Motor neuron (in vitro differentiated cells): ENCODE results near the gene APOBEC3B. TPM values are rescaled to one million over a fixed set of nuclear protein-coding genes. Genes with fewer than 3 reads are reported as not detected.

ENCODE experiments used
- ATAC-seq, 8 experiments: fragments of 200-7000 bp; cut with Tn5 transposase; replicated peaks in 6 of 8; 2 replicates each; pipeline ENCODE4 v1.8.0; 2021; ENCODE audit warnings: mild to moderate bottlenecking in 8 of 8, moderate library complexity in 8 of 8
- H3K27ac ChIP-seq, 2 donors: fragments of 250-450 bp; sonication (Bioruptor Pico); 2 replicates each; pipeline ENCODE4 v1.9.0; 2021; ENCODE audit warnings: antibody characterized with exemption in 2 of 2, mild to moderate bottlenecking in 2 of 2, moderate library complexity in 1 of 2
- H3K4me1 ChIP-seq, 2 donors: fragments of 250-450 bp; sonication (Bioruptor Pico); replicated peaks in 1 of 2; 2 replicates each; pipeline ENCODE4 v1.6.1; 2021; ENCODE audit warnings: antibody characterized with exemption in 2 of 2, mild to moderate bottlenecking in 2 of 2, moderate library complexity in 1 of 2
- H3K4me3 ChIP-seq, 5 donors: fragments of 250-450 bp; sonication (Bioruptor Pico); 2 replicates each; pipeline ENCODE4 v1.9.0; 2021; ENCODE audit warnings: antibody characterized with exemption in 5 of 5, mild to moderate bottlenecking in 5 of 5, moderate library complexity in 4 of 5
- WGBS, 10 experiments: fragments of 450-650 bp; shearing (Covaris generic); methylation state at CpG; one replicate each; pipeline ENCODE4 v1.0.0; 2022; 5-methylcytosine and 5-hydroxymethylcytosine counted together
- in situ Hi-C, 9 experiments: fragments of 400-800 bp; cut with MboI; loops; one replicate each; pipeline ENCODE4 v1.15.0; 2021; ENCODE audit warnings: low sequenced_read_pairs in 9 of 9, low pct_unique_long_range_greater_than_20kb in 2 of 9; ENCODE audit not compliant: unreplicated experiment in 9 of 9
- total RNA-seq, 8 experiments: library from RNA; unstranded; fragments of 300-600 nt; gene quantifications; 2 replicates each; pipeline versions ENCODE4 v1.2.3 to v1.2.4, GENCODE V29; 2022

The APOBEC3B gene
- 10 to 100 TPM in 1 of 8 experiments, 1 to 10 TPM in 3, under 1 TPM in 4; 0.32 to 15.3 (median 1.1) TPM for total RNA-seq

GRCh38 chr22:38981992-38982927 lies at the start of gene APOBEC3B:
APOBEC3B (plus strand) TSS chr22:38982347; CDS start chr22:38982454, 107 bp downstream.
- peak; percentile 91 to 99 (median 94) for ATAC-seq
- Histone ChIP-seq H3K4me1 (peaks cover 2 to 13% of the 10 kb centered on the region in 2 donors), H3K4me3 (peak within 1 kb of the TSS in 1 of 5 donors; percentile 1), H3K27ac (peak within 1 kb of the TSS in 1 of 2 donors; percentile 46)
- in situ Hi-C loops = no loop called here
- 30 to 80% (median 40%) methylated on average over 1 to 3 of the region's 16 CpGs; no CpG with 5 or more reads in 5 of the 10 experiments for WGBS, 10 experiments

- 0 to 100% (median 67%) methylated on average over 1 to 7 of the region's 8 CpGs; no CpG with 5 or more reads in 1 of the 10 experiments for WGBS, 10 experiments
- ATAC-seq = no peak
- H3K27ac ChIP-seq = no peak overlapping the region
- H3K4me3 ChIP-seq = no peak overlapping the region
- H3K4me1 ChIP-seq = no peaks in the 10 kb centered on the region
- in situ Hi-C loops = no loop called here
Measured at GRCh38 chr22:38935023-38935422, 47.1 kb upstream of the APOBEC3B start.

GRCh38 chr22:38935616-38936015 lies 46.5 kb upstream of the APOBEC3B start:
- Histone ChIP-seq H3K27ac (no peak overlapping the region), H3K4me1 (no peaks in the 10 kb centered on the region), H3K4me3 (no peak overlapping the region)
- in situ Hi-C loops = no loop called here
- no peak for ATAC-seq
- 50 to 93% (median 86%) methylated on average over 2 to 13 of the region's 13 CpGs; no CpG with 5 or more reads in 2 of the 10 experiments for WGBS, 10 experiments

GRCh38 chr22:38936562-38936961 lies 45.6 kb upstream of the APOBEC3B start:
- Histone ChIP-seq H3K27ac (no peak overlapping the region), H3K4me3 (no peak overlapping the region), H3K4me1 (no peaks in the 10 kb centered on the region)
- WGBS, 10 experiments = 40 to 100% (median 84%) methylated on average over 1 to 14 of the region's 17 CpGs; no CpG with 5 or more reads in 4 of the 10 experiments
- in situ Hi-C loops = no loop called here
- ATAC-seq = no peak

GRCh38 chr22:38937036-38937435 lies 45.1 kb upstream of the APOBEC3B start:
- no peak for ATAC-seq
- Histone ChIP-seq H3K4me1 (no peaks in the 10 kb centered on the region), H3K27ac (no peak overlapping the region), H3K4me3 (no peak overlapping the region)
- 20 to 92% methylated on average over 2 of the region's 4 CpGs; no CpG with 5 or more reads in 8 of the 10 experiments for WGBS, 10 experiments
- in situ Hi-C loops = no loop called here

- Histone ChIP-seq H3K4me3 (no peak overlapping the region), H3K4me1 (no peaks in the 10 kb centered on the region), H3K27ac (no peak overlapping the region)
- in situ Hi-C loops = no loop called here
- WGBS, 10 experiments = 40 to 85% (median 61%) methylated on average over 1 to 8 of the region's 12 CpGs; no CpG with 5 or more reads in 6 of the 10 experiments
- no peak for ATAC-seq
Measured at GRCh38 chr22:38937541-38937940, 44.6 kb upstream of the APOBEC3B start.

- no peak overlapping the region for H3K4me3 ChIP-seq
- no peak for ATAC-seq
- no peaks in the 10 kb centered on the region for H3K4me1 ChIP-seq
- in situ Hi-C loops = no loop called here
- WGBS, 10 experiments = 20 to 91% (median 78%) methylated on average over 1 to 8 of the region's 11 CpGs; no CpG with 5 or more reads in 2 of the 10 experiments
- H3K27ac ChIP-seq = no peak overlapping the region
Measured at GRCh38 chr22:38938221-38938620, 43.9 kb upstream of the APOBEC3B start.

DNA sequence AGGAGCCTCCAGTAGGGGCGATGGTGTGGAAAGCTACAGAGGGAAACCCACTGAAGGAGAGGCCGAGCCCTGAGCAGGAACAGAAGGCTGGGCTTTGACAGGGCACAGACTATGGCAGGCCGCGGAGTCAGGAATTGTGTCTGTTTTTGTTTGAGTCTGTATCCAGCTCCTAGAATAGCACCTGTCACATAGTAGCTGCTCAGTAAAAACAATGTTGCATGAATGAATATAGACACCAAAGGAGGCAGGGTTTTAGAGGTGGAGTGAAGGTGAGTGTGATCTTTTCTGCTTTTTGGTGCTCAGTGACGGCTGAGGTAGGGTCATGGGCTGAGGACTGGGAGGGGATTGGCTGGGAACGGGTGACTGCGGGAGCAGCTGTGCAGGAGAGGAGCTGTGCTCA lies 43.2 kb upstream of the APOBEC3B start:
- in situ Hi-C loops = no loop called here
- WGBS, 10 experiments = 42 to 92% (median 77%) methylated on average over 3 to 6 of the region's 7 CpGs; no CpG with 5 or more reads in 4 of the 10 experiments

GRCh38 chr22:38940811-38941384 lies 41.2 kb upstream of the APOBEC3B start:
- ATAC-seq = peak in 2 of 8 experiments; percentile 56 to 86
- Histone ChIP-seq H3K4me3 (no peak overlapping the region), H3K4me1 (no peaks in the 10 kb centered on the region), H3K27ac (no peak overlapping the region)
- in situ Hi-C loops = no loop called here
- 0 to 94% (median 89%) methylated on average over 1 to 6 of the region's 6 CpGs; no CpG with 5 or more reads in 3 of the 10 experiments for WGBS, 10 experiments

More for the DNA sequence above, 43.2 kb upstream of the APOBEC3B start:
- Histone ChIP-seq H3K4me3 (no peak overlapping the region), H3K27ac (no peak overlapping the region), H3K4me1 (no peaks in the 10 kb centered on the region)
- no peak for ATAC-seq

DNA sequence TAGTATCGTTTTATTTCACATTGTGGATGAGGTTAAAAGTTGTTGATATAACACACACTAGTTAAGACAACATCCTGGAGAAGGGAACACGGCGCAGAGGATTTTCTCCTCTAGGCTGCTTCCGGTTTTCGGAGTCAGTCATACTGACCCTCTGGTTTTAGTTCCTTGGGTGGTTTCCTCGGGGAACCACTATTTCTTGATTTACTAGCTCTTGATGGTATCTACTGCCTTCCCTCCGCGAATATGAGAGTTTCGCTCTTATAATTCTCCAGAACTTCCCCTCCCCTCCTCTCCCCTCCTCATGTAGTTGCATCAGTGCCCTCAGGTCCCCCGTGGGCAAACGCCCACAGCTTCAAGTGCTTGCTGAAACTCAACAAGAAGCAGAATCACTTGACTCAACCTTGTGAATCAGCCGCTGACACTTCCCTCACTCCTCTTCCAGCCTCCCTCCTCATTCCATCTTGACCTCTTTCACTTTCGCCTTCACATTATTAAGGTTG lies 40.6 kb upstream of the APOBEC3B start:
- ATAC-seq = no peak
- in situ Hi-C loops = no loop called here
- WGBS, 10 experiments = 33 to 100% (median 81%) methylated on average over 1 to 8 of the region's 13 CpGs; no CpG with 5 or more reads in 1 of the 10 experiments
- no peaks in the 10 kb centered on the region for H3K4me1 ChIP-seq
- no peak overlapping the region for H3K4me3 ChIP-seq
- H3K27ac ChIP-seq = no peak overlapping the region

DNA sequence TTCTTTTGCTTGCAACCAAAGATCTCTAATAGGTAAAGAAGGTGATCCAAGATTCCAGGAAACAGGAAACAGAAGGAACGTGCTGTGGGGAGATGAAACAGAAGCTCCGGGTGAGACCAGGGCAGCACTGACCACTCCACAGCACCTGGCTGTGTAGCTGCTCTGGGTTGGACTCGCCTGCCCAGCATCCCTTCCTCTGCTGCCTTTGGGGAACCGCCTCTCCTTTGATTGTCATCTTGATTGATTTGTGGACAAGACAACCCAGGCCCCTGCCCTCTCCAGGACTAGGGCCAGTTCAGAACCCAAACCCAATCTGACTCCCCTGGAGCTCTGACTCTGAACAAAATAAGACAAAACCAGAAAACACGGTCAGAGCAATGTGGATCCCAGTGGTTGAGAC lies 39.4 kb upstream of the APOBEC3B start:
- in situ Hi-C loops = no loop called here
- no peak for ATAC-seq
- Histone ChIP-seq H3K4me3 (no peak overlapping the region), H3K4me1 (no peaks in the 10 kb centered on the region), H3K27ac (no peak overlapping the region)
- WGBS, 10 experiments = 17 to 100% (median 82%) methylated on average over 1 to 3 of the region's 5 CpGs; no CpG with 5 or more reads in 4 of the 10 experiments

GRCh38 chr22:38943201-38943600 lies 38.9 kb upstream of the APOBEC3B start:
- in situ Hi-C loops = no loop called here
- no peak for ATAC-seq
- Histone ChIP-seq H3K4me1 (no peaks in the 10 kb centered on the region), H3K27ac (no peak overlapping the region), H3K4me3 (no peak overlapping the region)
- WGBS, 10 experiments = 0 to 100% (median 73%) methylated on average over 1 to 7 of the region's 9 CpGs; no CpG with 5 or more reads in 3 of the 10 experiments

DNA sequence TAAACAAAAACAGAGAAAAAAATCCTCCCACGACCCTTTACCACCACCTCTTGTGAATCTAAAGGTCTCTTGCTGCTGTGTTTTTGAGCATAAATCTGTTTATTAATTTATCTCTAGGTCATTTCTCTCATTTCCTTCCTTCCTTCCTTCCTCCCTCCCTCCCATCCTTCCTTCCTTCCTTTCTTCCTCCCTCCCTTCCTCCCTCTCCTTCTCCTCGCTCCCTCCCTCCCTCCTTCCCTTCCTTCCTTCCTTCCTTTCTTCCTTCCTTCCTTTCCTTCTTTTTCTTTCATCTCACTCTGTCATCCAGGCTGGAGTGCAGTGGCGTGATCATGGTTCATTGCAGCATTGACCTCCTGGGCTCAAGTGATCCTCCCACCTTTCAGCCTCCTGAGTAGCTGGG lies 38.3 kb upstream of the APOBEC3B start:
- in situ Hi-C loops = no loop called here
- ATAC-seq = no peak
- Histone ChIP-seq H3K4me1 (no peaks in the 10 kb centered on the region), H3K27ac (no peak overlapping the region), H3K4me3 (no peak overlapping the region)
- WGBS, 10 experiments = 0 to 70% (median 46%) methylated on average over 1 to 3 of the region's 3 CpGs; no CpG with 5 or more reads in 4 of the 10 experiments
